Mucosa of gallbladder (tissue), 1 donor: Measurements from ENCODE around the gene OXT. TPM values are rescaled to one million over a fixed set of nuclear protein-coding genes. Genes with fewer than 3 reads are reported as not detected.

ENCODE experiments used
- DNase-seq: peaks from one replicate; pipeline ENCODE4 v3.0.0-alpha.2; 2020; ENCODE audit warnings: low spot score
- total RNA-seq: library from RNA; stranded (reverse); gene quantifications from one replicate; pipeline ENCODE4 v1.2.1, GENCODE V29; 2021
- donor health status: DM: no; HTN: no; CAD: no.

Gene OXT
- total RNA-seq, 1 donor from 2014 or later, result 0.46 TPM

GRCh38 chr20:3084283-3084985 is 13.0 kb downstream of the OXT start, which contains the start of gene AVP:
AVP (minus strand) TSS chr20:3084724; CDS start chr20:3084674, 50 bp downstream.
- DNase-seq, result no peak

GRCh38 chr20:3084986-3085360 is 13.6 kb downstream of the OXT start:
- DNase-seq, result no peak

- DNase-seq, result no peak
Measured at GRCh38 chr20:3085571-3086072, 14.2 kb downstream of the OXT start.

- DNase-seq, result no peak
Measured at GRCh38 chr20:3088031-3088430, 16.6 kb downstream of the OXT start.

GRCh38 chr20:3090565-3090964 is 19.1 kb downstream of the OXT start:
- no peak for DNase-seq

GRCh38 chr20:3092611-3093379 is 21.4 kb downstream of the OXT start:
- no peak for DNase-seq

- no peak for DNase-seq
Measured at GRCh38 chr20:3093861-3094361, 22.5 kb downstream of the OXT start.

GRCh38 chr20:3094848-3095629 is 23.6 kb downstream of the OXT start:
- no peak for DNase-seq

- no peak for DNase-seq
Measured at GRCh38 chr20:3100480-3100879, 29.1 kb downstream of the OXT start.

GRCh38 chr20:3101251-3101650 is 29.8 kb downstream of the OXT start:
- no peak for DNase-seq

- DNase-seq, result no peak
Measured at GRCh38 chr20:3101737-3102574, 30.5 kb downstream of the OXT start.

GRCh38 chr20:3102575-3103368 is 31.4 kb downstream of the OXT start:
- no peak for DNase-seq

GRCh38 chr20:3103369-3104032 is 32.1 kb downstream of the OXT start:
- no peak for DNase-seq

GRCh38 chr20:3105256-3106137 is 34.1 kb downstream of the OXT start:
- DNase-seq, result no peak

GRCh38 chr20:3106185-3106584 is 34.8 kb downstream of the OXT start:
- no peak for DNase-seq

- no peak for DNase-seq
Measured at GRCh38 chr20:3106658-3107463, 35.4 kb downstream of the OXT start.

GRCh38 chr20:3107464-3108025 is 36.1 kb downstream of the OXT start:
- no peak for DNase-seq
